ENCODE data around the gene MIER2. TPM values are rescaled to one million over a fixed set of nuclear protein-coding genes. Genes with fewer than 3 reads are reported as not detected.
"Not testable (repeated sequence)": the region's sequence is repeated elsewhere in the genome, so short reads cannot be mapped to it uniquely, and the experiment has no call there.

MIER2 gene
- total RNA-seq, 1 donor from 2014 or later = 50.5 TPM

DNA sequence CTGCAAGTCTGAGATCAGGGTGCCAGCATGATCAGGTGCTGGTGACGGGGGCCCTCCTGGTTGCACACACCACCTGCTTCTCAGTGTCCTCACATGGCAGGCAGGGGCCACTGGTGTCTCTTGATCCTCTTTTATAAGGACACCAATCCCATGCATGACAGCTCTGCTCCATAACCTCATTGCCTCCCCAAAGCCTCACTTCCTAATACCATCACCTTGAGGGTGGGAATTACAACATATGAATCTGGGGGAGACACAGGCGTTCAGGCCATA is 15.0 kb upstream of the MIER2 start:
- Mint-ChIP-seq H3K36me3 (no peaks in the 10 kb centered on the region), H3K4me3 (no peak overlapping the region), H3K9me3 (no peaks in the 10 kb centered on the region), H3K4me1 (no peaks in the 10 kb centered on the region), H3K27ac (no peak overlapping the region), H3K27me3 (ENCODE audit: low read depth) (peaks cover 14% of the 10 kb centered on the region)
- TF ChIP-seq, protein P1, sequence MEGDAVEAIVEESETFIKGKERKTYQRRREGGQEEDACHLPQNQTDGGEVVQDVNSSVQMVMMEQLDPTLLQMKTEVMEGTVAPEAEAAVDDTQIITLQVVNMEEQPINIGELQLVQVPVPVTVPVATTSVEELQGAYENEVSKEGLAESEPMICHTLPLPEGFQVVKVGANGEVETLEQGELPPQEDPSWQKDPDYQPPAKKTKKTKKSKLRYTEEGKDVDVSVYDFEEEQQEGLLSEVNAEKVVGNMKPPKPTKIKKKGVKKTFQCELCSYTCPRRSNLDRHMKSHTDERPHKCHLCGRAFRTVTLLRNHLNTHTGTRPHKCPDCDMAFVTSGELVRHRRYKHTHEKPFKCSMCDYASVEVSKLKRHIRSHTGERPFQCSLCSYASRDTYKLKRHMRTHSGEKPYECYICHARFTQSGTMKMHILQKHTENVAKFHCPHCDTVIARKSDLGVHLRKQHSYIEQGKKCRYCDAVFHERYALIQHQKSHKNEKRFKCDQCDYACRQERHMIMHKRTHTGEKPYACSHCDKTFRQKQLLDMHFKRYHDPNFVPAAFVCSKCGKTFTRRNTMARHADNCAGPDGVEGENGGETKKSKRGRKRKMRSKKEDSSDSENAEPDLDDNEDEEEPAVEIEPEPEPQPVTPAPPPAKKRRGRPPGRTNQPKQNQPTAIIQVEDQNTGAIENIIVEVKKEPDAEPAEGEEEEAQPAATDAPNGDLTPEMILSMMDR (IDR thresholded peaks at IDR 0.05; ENCODE audit: unreplicated experiment) = no peak
- no peak for DNase-seq (ENCODE audit: low spot score in 2 of 2, unreplicated experiment in 2 of 2)

DNA sequence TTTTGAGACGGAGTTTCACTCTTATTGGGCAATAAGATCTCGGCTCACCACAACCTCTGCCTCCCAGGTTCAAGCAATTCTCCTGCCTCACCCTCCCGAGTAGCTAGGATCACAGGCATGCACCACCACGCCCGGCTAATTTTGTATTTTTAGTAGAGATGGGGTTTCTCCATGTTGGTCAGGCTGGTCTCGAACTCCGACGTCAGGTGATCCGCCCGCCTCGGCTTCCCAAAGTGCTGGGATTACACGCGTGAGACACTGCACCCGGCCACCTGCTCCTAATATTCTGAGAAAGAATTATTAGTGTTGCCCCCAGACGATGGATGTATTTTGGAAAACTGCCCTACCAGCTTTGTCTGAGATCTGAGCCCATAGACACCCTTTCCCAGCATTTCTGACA is 10.9 kb upstream of the MIER2 start:
- H3K36me3 Mint-ChIP-seq; DNase-seq (ENCODE audit: low spot score in 2 of 2, unreplicated experiment in 2 of 2); H3K27ac Mint-ChIP-seq; H3K4me1 Mint-ChIP-seq; H3K4me3 Mint-ChIP-seq: not testable (repeated sequence)
- Mint-ChIP-seq H3K27me3 (ENCODE audit: low read depth) (peaks cover 18% of the 10 kb centered on the region), H3K9me3 (peaks cover 18% of the 10 kb centered on the region)

DNA sequence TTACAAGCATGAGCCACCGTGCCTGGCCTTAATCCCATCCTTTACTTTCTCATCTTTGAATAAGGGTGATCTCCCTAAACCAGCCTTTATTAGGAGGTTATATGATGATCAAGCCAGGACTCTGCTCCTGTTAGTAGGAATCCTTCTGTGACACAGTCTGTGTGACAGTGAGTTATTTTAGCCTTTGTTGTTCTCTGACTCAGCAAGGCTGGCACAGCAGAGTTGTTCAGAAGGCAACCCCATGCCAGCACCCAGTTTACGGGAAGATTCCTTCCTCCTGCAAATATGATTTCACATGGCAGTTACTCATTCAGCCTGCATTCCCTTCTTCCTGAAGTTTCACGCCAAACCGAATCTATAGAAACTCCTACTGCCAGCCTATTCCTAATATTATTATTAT is 10.5 kb upstream of the MIER2 start:
- DNase-seq (ENCODE audit: low spot score in 2 of 2, unreplicated experiment in 2 of 2) = no peak
- no peaks in the 10 kb centered on the region for H3K4me1 Mint-ChIP-seq

DNA sequence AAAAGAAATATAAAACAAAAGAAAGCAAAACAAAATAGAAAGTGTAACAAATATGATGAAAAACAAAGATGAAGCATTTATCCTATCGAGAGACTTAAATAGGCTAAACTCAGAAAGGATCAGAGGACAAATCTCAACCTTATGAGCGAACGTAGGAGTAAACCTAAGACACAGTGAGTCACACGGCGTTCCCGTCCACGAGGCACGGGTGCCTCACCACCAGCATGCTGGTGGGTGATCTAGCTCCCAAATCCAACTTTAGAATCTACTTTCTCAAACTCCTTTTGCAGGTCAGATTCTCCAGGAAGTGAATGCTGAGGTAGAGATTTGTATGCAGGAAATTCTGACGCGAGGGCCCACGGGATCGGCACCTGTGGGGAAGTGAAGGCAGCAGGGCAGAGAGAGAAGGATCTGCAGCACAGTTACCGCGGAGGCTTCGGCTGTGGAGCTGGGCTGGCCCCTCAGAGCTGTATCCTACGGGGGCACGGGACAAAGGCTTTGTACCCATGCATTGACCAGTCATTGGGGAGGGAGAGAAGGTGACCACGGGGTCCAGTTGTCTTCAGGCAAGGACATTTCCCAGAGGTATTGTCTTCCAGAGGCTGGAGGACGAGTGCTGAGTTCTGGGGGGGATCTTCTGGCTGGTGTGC is 7.5 kb upstream of the MIER2 start:
- Mint-ChIP-seq H3K4me1 (no peaks in the 10 kb centered on the region), H3K27ac (no peak overlapping the region), H3K27me3 (ENCODE audit: low read depth) (peaks cover 8% of the 10 kb centered on the region), H3K9me3 (peaks cover 18% of the 10 kb centered on the region), H3K4me3 (no peak overlapping the region), H3K36me3 (no peaks in the 10 kb centered on the region)
- TF ChIP-seq, protein P1 (IDR thresholded peaks at IDR 0.05; ENCODE audit: unreplicated experiment) = no peak
- no peak for DNase-seq (ENCODE audit: low spot score in 2 of 2, unreplicated experiment in 2 of 2)

More for the DNA sequence above, 10.5 kb upstream of the MIER2 start:
- Mint-ChIP-seq H3K36me3 (no peaks in the 10 kb centered on the region), H3K27me3 (ENCODE audit: low read depth) (peaks cover 18% of the 10 kb centered on the region), H3K4me3 (no peak overlapping the region), H3K9me3 (peaks cover 18% of the 10 kb centered on the region), H3K27ac (no peak overlapping the region)
- TF ChIP-seq, protein P1 (IDR thresholded peaks at IDR 0.05; ENCODE audit: unreplicated experiment) = no peak

DNA sequence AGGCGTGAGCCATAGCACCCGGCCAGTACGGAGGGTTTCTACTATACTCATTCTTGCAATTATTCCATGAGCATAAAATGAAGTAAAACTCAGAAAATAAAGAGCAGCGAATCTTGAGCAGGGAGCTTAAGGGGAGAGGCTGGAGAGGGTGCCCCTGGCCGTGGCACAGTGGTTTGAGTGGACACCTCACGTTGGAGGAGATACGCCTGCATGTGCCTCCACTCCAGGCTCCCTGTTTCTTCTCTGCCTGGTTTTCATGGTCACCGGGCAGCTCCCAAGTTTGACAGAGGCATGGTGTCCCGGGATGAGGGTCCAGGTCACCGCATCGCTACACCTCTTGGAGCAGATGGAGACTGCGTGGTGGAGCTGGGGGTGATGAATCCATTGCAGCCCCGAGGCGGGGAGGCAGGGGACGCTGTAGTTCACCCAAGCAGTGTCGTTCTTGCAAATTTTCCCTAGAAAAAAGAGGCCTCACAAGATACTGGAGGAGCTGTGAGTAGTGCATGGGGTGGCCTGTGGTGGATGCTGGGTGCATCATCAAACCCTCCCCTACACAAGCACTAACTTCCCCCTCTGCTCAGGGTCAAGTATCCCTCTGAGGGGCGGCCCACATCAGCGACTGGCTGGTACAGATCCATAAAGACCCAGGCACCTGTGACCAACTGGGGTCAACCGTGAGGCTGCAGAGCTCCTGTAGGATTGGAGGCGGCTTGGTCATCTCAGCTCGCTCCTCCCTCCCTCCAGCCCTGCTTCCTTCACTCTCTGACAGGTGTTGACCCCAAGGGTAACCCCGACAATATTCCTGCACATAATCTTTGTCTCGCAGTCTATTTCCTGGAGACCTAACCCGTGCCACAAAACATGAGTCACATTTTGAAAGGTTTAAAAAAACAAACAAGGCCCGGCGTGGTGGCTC is 3.6 kb upstream of the MIER2 start:
- no peak for DNase-seq (ENCODE audit: low spot score in 2 of 2, unreplicated experiment in 2 of 2)
- Mint-ChIP-seq H3K9me3 (peaks cover 18% of the 10 kb centered on the region), H3K4me1 (peaks cover 10% of the 10 kb centered on the region), H3K27me3 (ENCODE audit: low read depth) (peaks cover 4% of the 10 kb centered on the region), H3K4me3 (no peak overlapping the region), H3K27ac (no peak overlapping the region), H3K36me3 (no peaks in the 10 kb centered on the region)
- TF ChIP-seq, protein P1 (IDR thresholded peaks at IDR 0.05; ENCODE audit: unreplicated experiment) = no peak

DNA sequence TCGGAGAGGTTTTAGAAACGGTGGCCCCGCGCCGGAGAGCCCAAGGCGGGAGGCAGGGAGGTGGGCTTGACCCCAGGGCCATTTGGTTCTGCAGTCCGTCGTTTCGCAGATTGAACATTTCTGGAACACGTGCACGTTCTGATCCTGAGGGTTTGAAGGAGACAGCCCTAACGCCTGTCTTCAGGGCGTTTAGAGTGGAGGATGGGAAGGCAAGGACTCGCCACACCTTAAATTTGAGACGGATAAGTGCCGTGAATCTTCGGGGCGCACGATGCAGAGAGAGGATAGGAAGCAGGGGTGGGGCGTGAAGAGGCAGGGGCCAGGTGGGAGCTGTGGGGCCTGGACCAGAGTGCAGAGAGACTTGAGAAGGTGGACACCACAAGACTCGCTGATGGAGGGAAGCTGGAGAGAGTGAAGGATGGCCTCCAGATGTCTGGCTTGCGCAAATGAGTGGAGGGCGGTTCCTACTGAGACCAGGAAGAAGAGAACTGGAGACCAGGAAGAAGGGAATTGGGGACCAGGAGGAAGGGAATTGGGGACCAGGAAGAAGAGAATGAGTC is 804 bp upstream of the MIER2 start:
- Mint-ChIP-seq H3K4me3 (peak overlapping the region; percentile 71), H3K9me3 (peaks cover 7% of the 10 kb centered on the region), H3K27ac (peak overlapping the region; percentile 43), H3K36me3 (peaks cover 2% of the 10 kb centered on the region), H3K4me1 (peaks cover 35% of the 10 kb centered on the region), H3K27me3 (ENCODE audit: low read depth) (no peaks in the 10 kb centered on the region)
- TF ChIP-seq, protein P1 (IDR thresholded peaks at IDR 0.05; ENCODE audit: unreplicated experiment) = no peak
- DNase-seq (ENCODE audit: low spot score in 2 of 2, unreplicated experiment in 2 of 2) = no peak
